Uterus (tissue), 2 donors: ENCODE results near the gene LRRC3B.

Source experiments
- POLR2A ChIP-seq, 2 donors: fragments of 450-650 bp; IDR thresholded peaks; one replicate each; pipeline ENCODE4 v1.6.1; 2016; ENCODE audit warnings: antibody characterized with exemption in 2 of 2, mild to moderate bottlenecking in 1 of 2, moderate library complexity in 1 of 2
- TF ChIP-seq, protein P1 (sequence below), 4 experiments: fragments of 200-600 bp in 2 of 4; fragments of 450-650 bp in 2 of 4; sonication (generic) in 2 of 4; IDR thresholded peaks; one replicate each; pipeline ENCODE4 v1.5.1; 2016 to 2019; ENCODE audit warnings: antibody characterized with exemption in 4 of 4, mild to moderate bottlenecking in 2 of 4, moderate library complexity in 1 of 4

DNA sequence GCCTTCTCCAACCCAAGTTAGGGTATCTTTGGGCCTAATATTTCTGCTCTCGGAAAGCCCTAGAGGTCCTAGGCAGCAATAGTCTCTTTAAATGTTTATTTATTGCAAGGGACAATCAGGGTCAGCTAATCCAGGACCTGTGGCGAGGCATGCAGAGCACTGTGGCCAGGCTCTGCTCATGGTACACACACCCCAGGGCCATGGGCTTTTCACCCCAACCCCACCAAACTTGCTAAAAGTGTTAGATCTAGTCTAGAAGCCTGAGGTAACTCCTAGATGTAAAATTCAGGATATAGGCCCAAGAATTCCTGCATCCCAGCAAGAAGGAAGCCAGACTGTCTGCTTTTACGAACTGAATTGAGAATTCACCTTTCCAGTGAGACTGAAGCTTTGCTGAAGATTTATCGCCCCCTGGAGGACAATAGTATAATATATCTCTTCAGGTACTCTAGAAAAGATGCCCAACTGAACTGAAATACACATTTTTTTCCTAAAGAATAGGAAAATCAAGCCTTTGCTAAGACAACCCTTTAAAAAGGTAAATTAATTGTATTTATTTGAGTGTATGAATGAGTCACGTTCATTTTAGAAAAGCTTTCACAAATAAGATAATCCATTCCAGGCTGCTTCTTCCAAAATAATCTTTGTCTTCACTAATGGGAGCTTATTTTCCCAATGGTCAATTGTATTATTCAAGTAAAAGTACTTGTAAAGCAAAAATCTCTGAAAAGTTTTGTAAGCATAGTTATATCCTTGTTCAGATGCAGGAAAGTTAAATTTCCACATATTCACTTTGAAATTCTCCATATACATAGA is 89.8 kb downstream of the LRRC3B start:
- TF ChIP-seq, protein P1, sequence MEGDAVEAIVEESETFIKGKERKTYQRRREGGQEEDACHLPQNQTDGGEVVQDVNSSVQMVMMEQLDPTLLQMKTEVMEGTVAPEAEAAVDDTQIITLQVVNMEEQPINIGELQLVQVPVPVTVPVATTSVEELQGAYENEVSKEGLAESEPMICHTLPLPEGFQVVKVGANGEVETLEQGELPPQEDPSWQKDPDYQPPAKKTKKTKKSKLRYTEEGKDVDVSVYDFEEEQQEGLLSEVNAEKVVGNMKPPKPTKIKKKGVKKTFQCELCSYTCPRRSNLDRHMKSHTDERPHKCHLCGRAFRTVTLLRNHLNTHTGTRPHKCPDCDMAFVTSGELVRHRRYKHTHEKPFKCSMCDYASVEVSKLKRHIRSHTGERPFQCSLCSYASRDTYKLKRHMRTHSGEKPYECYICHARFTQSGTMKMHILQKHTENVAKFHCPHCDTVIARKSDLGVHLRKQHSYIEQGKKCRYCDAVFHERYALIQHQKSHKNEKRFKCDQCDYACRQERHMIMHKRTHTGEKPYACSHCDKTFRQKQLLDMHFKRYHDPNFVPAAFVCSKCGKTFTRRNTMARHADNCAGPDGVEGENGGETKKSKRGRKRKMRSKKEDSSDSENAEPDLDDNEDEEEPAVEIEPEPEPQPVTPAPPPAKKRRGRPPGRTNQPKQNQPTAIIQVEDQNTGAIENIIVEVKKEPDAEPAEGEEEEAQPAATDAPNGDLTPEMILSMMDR (IDR thresholded peaks at IDR 0.05): peak; percentile 44 to 54 (median 50)
- TF ChIP-seq POLR2A (IDR thresholded peaks at IDR 0.05): no peak
